C4-2B (cell line): ENCODE data around the gene MKNK1.

ENCODE experiments used
- H3K27ac ChIP-seq: fragments of 450-650 bp; 2 replicates; pipeline ENCODE4 v1.5.1; 2017
- CTCF ChIP-seq: fragments of 450-650 bp; conservative IDR thresholded peaks from 2 replicates; pipeline ENCODE4 v1.5.1; 2017; ENCODE audit warnings: mild to moderate bottlenecking
- ZFX ChIP-seq: fragments of 450-650 bp; IDR thresholded peaks from 2 replicates; pipeline ENCODE4 v1.6.1; 2017

MKNK1 gene

GRCh38 chr1:46528297-46528955, 75.6 kb downstream of the MKNK1 start:
- TF ChIP-seq CTCF (peak; percentile 47), ZFX (no peak)
- H3K27ac ChIP-seq = no peak overlapping the region

- H3K27ac ChIP-seq = no peak overlapping the region
- TF ChIP-seq ZFX (no peak), CTCF (peak; percentile 98)
These were observed 76.4 kb downstream of the MKNK1 start for GRCh38 chr1:46527474-46528296.

- H3K27ac ChIP-seq = no peak overlapping the region
- TF ChIP-seq CTCF (no peak), ZFX (no peak)
These were observed 77.3 kb downstream of the MKNK1 start for GRCh38 chr1:46526691-46527291.

- no peak for TF ChIP-seq CTCF
- no peak for TF ChIP-seq ZFX
- no peak overlapping the region for H3K27ac ChIP-seq
These were observed 77.9 kb downstream of the MKNK1 start for GRCh38 chr1:46526013-46526690.

- TF ChIP-seq ZFX = no peak
- TF ChIP-seq CTCF = no peak
These were observed 78.7 kb downstream of the MKNK1 start for GRCh38 chr1:46525253-46525983.

GRCh38 chr1:46524843-46525242, 79.2 kb downstream of the MKNK1 start:
- no peak for TF ChIP-seq CTCF
- no peak for TF ChIP-seq ZFX

More at GRCh38 chr1:46525253-46525983, 78.7 kb downstream of the MKNK1 start:
- no peak overlapping the region for H3K27ac ChIP-seq

More at GRCh38 chr1:46524843-46525242, 79.2 kb downstream of the MKNK1 start:
- no peak overlapping the region for H3K27ac ChIP-seq
